Stimulated activated CD4-positive, alpha-beta T cell treated with anti-CD3 and anti-CD28 coated beads, Interleukin-1b, Interleukin-23, amount 100 ng/mL, for 48 hours (primary cell): ENCODE data around the gene UBE2R2.
"Not testable (repeated sequence)": the region's sequence is repeated elsewhere in the genome, so short reads cannot be mapped to it uniquely, and the experiment has no call there.

ENCODE experiments used
- DNase-seq: peaks from one replicate; pipeline ENCODE4 v3.0.0-alpha.2; 2020

Gene UBE2R2

GRCh38 chr9:33932078-33932807 lies 115.3 kb downstream of the UBE2R2 start:
- no peak for DNase-seq

- DNase-seq, result no peak
These were observed 117.4 kb downstream of the UBE2R2 start for GRCh38 chr9:33934188-33934878.

- no peak for DNase-seq
These were observed 123.2 kb downstream of the UBE2R2 start for GRCh38 chr9:33939924-33940874.

- no peak for DNase-seq
These were observed 125.6 kb downstream of the UBE2R2 start for GRCh38 chr9:33942471-33943083.

GRCh38 chr9:33943389-33943788 lies 126.4 kb downstream of the UBE2R2 start:
- DNase-seq, result no peak

- DNase-seq, result no peak
These were observed 130.0 kb downstream of the UBE2R2 start for GRCh38 chr9:33946779-33947535.

GRCh38 chr9:33950371-33950770 lies 133.4 kb downstream of the UBE2R2 start:
- DNase-seq, result no peak

GRCh38 chr9:33952066-33952465 lies 135.1 kb downstream of the UBE2R2 start:
- DNase-seq, result no peak

- DNase-seq, result no peak
These were observed 139.6 kb downstream of the UBE2R2 start for GRCh38 chr9:33956544-33956943.

GRCh38 chr9:33959725-33960124 lies 142.8 kb downstream of the UBE2R2 start:
- DNase-seq, result no peak

GRCh38 chr9:33962468-33962867 lies 145.5 kb downstream of the UBE2R2 start:
- DNase-seq, result not testable (repeated sequence)

GRCh38 chr9:33964086-33964768 lies 147.3 kb downstream of the UBE2R2 start:
- DNase-seq, result no peak
